GM12892 (cell line): ENCODE measurements around the gene RPL39L.

Experiments used
- DNase-seq: peaks from one replicate; pipeline ENCODE4 v3.0.0; 2011; ENCODE audit not compliant: insufficient read length
- FAIRE-seq: peaks from 2 replicates; lab custom pipeline; 2011; peaks lifted over from hg19 to GRCh38; lab: Jason Lieb, UNC
- POLR2A ChIP-seq: IDR thresholded peaks from 2 replicates; pipeline ENCODE4 v1.6.1; 2011; ENCODE audit warnings: low read depth, low read length, control low read depth
- POLR2AphosphoS5 ChIP-seq: IDR thresholded peaks from 2 replicates; pipeline ENCODE4 v1.6.1; 2011; ENCODE audit warnings: low read depth, low read length, control low read depth
- TAF1 ChIP-seq: IDR thresholded peaks from 2 replicates; pipeline ENCODE4 v1.6.1; 2011; ENCODE audit warnings: low read depth, mild to moderate bottlenecking, control low read depth, low read length, borderline replicate concordance

The RPL39L gene

GRCh38 chr3:187132666-187133065 lies 6.6 kb downstream of the RPL39L start:
- TF ChIP-seq POLR2AphosphoS5 (no peak), TAF1 (no peak), POLR2A (no peak)
- FAIRE-seq (no peak), DNase-seq (no peak)

DNA sequence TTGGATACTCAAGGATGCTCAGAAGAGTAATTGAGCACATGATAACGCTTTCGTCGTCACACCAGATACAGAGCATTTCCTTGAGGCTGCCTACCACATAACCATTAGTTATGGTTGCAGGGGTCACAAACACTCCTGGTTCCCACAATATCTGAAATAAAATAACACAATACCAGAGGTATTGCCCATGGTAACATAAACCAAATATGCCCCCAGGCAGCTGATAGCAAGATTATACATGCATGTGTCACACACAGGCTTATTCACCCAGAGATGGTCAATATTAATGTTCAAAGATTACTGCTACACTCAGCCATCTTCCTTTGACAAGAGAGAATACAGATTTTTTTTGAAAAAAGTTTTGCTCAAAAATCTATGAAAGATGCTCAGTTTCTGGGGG lies 7.3 kb downstream of the RPL39L start:
- FAIRE-seq: no peak
- no peak for DNase-seq

GRCh38 chr3:187130346-187131066 lies 8.8 kb downstream of the RPL39L start:
- FAIRE-seq (peak; percentile 38), DNase-seq (no peak)
- no peak for TF ChIP-seq POLR2AphosphoS5
- no peak for TF ChIP-seq POLR2A
- no peak for TF ChIP-seq TAF1

More for the DNA sequence above, 7.3 kb downstream of the RPL39L start:
- no peak for TF ChIP-seq TAF1
- TF ChIP-seq POLR2A: no peak
- TF ChIP-seq POLR2AphosphoS5: no peak

DNA sequence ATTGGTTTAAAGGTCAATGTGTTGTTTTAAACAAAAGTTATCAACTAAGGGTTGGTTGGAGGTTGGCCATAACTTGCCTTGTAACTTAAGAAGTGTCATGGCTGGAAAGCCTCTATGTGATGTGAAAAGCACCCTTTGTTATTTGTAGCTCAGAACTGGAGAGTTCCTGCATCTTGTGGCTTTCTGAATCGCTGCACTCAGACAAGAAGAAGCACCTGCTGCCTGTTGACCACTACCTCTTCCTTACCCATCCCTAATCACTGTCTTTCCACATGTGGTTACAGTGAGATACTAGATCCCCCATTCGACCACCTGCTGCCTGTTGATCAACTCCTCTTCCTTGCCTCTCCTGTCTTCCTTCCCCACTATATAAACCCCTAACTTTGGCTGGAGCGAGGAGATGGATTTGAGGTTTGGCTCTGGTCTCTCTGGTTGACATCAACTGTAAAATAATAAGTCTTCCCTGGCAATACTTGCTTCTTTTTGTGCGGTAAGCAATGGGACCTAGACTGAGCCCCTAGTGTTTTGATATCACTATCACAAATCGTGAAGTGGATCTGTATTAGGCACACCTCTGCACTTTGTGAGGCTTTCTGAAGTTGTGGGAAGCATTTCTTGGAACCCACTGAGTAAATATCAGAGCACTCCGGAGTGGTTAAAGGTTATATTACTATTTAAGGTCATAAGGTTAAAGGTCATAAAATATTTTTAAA lies 13.8 kb downstream of the RPL39L start:
- FAIRE-seq (peak; percentile 70), DNase-seq (no peak)
- no peak for TF ChIP-seq TAF1
- TF ChIP-seq POLR2A: no peak
- no peak for TF ChIP-seq POLR2AphosphoS5

DNA sequence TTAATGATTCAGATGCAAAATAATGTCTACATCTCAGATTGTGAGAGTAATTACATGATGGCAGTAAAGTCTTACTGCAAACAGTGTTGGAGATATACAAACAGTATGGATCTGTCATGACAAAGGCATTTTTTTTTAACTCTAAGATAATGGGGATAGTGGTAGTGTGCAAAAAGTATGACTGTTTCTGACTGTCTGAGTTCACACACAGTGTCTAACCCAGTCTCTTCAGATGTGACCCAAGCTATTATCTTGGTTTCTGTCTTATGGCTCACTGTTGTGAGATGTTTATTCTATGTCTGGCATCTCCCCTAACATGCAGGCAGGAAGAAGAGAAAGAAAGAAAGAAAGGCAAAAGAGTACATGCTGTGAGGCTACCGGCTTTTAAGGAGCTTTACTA lies 17.0 kb downstream of the RPL39L start:
- no peak for TF ChIP-seq TAF1
- no peak for TF ChIP-seq POLR2AphosphoS5
- no peak for TF ChIP-seq POLR2A
- DNase-seq: no peak
- FAIRE-seq: no peak

DNA sequence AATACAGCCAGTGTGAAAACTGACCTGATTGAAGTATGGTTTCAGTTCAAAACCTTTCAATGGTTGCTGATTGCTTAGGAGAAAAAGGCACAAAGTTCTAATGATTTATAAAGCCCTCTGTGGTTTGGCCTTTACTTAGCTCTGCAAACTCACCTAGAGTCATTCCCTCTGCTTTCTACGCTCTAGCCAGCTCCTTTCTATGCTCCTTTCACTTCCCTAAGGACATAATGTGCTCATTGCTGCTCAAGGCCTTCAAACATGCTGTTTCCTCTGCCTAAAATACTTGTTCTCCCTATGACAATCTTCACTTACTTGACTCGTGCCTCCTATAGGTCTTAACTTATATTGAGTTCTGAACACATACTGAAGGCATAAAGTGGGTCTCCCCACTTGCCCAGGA lies 19.0 kb downstream of the RPL39L start:
- DNase-seq: no peak
- no peak for FAIRE-seq
- TF ChIP-seq POLR2A: no peak
- TF ChIP-seq POLR2AphosphoS5: no peak
- no peak for TF ChIP-seq TAF1

DNA sequence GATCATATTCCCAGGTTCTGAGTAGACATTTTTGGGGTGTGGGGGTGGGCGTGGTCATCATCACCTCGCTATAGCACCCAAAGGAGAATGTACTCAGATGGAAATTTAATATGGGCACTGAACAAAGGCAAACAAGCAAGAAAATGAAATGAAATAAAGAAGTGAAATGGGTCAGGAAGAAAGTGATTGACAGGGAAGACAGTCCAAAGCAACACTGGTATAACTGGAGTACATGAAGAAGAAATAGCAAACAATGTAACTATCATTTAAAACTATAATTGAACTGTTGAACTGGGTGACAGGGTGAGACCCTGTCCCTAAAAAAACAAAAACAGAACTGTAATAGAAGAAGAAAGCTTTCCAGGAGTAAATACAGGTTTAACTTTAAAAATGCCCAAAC lies 24.8 kb downstream of the RPL39L start:
- no peak for TF ChIP-seq POLR2A
- DNase-seq: no peak

GRCh38 chr3:187112934-187113793 lies 26.1 kb downstream of the RPL39L start:
- no peak for TF ChIP-seq POLR2A
- TF ChIP-seq POLR2AphosphoS5: no peak
- TF ChIP-seq TAF1: no peak
- DNase-seq (no peak), FAIRE-seq (peak; percentile 81)

More for the DNA sequence above, 24.8 kb downstream of the RPL39L start:
- no peak for FAIRE-seq

DNA sequence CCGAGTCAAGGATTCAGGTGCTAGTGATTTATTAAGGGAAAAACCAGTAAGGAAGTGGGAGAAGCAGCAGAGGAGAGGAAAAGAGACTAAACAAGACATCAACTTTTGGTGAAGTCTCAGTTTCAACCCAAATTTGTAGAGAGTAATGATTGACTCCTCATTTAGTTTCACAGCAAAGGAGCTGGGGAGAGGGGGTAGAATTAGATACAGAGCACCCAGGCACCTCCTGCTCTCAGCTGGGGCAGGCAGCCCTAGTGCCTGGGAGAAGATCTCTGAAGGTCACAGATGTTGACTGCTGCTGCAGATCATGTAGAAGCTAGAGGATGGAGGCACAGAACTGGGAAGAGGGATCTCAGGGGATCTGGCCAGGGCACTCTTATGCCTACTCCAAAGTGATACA lies 29.1 kb downstream of the RPL39L start:
- no peak for TF ChIP-seq POLR2A
- TF ChIP-seq TAF1: no peak
- TF ChIP-seq POLR2AphosphoS5: no peak
- DNase-seq (no peak), FAIRE-seq (no peak)

- TF ChIP-seq POLR2A: no peak
- TF ChIP-seq TAF1: no peak
- TF ChIP-seq POLR2AphosphoS5: no peak
- no peak for FAIRE-seq
- no peak for DNase-seq
Measured at GRCh38 chr3:187107989-187108388, 31.3 kb downstream of the RPL39L start.

GRCh38 chr3:187105700-187106099 lies 33.6 kb downstream of the RPL39L start:
- no peak for FAIRE-seq
- TF ChIP-seq TAF1 (no peak), POLR2A (no peak), POLR2AphosphoS5 (no peak)
- DNase-seq: no peak

- DNase-seq: no peak
- no peak for TF ChIP-seq POLR2AphosphoS5
- no peak for TF ChIP-seq TAF1
- no peak for TF ChIP-seq POLR2A
- FAIRE-seq: no peak
Measured at GRCh38 chr3:187104933-187105332, 34.4 kb downstream of the RPL39L start.

GRCh38 chr3:187104342-187104741 lies 35.0 kb downstream of the RPL39L start:
- FAIRE-seq (no peak), DNase-seq (no peak)
- TF ChIP-seq TAF1 (no peak), POLR2A (no peak), POLR2AphosphoS5 (no peak)
